H4 (cell line): ENCODE data around the gene GLCCI1. TPM values are rescaled to one million over a fixed set of nuclear protein-coding genes. Genes with fewer than 3 reads are reported as not detected.
"Not testable (repeated sequence)": the region's sequence is repeated elsewhere in the genome, so short reads cannot be mapped to it uniquely, and the experiment has no call there.

Experiments used
- DNase-seq: peaks from one replicate; pipeline ENCODE4 v3.0.0-alpha.2; 2015; ENCODE audit warnings: low spot score
- total RNA-seq: library from RNA; depleted of rRNA; stranded (reverse); fragments of >200 nt; shearing (Covaris generic); gene quantifications from 2 replicates; pipeline ENCODE4 v1.2.3, GENCODE V29; 2014

Gene GLCCI1
- total RNA-seq, 1 experiment from 2014 or later = 6.7 TPM

DNA sequence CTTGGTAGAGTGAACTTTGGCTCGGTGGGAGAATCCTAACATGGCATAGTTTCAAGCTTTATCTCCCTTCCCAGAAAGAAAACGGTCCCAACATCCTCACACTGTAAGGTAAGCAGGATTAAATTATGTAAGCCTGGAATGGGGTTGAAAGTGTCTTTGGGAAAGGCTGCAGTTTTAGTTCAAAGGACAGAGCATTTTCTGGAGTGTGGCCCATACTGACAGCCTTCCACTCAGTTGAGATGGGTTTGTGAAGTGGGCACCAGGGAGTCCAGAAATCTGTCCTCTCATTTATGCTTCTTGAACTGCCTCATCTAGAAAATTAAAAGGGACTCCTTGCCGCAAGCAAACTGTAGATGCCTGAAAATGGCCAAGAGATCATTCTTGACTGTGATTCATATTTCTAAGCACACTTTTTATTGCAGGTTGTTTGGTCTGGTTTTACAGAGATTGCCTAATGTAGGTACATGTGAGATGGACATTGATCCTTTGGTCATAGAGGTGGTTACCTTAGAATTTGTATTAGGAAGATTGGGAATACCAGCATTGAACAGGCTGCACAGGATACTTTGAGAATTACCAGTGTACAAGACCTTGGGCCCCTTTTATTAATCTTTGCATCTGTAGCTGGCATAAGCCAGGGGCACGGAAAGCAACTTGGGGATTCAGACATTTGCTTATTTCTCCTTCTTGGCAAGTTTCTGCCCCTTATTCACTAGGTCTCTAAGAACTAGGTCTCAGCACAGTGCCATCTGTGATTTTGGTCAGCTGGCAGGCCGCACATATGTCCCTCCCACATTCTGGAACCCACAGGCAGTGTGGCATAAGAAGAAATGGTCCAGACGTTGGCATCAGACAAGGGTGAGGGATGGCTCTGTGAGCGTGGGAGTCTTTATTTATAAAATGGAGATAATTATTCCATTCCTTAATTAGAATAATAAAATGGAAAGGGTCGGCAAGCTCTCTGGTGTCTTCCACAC, 125.9 kb downstream of the GLCCI1 start:
- no peak for DNase-seq

DNA sequence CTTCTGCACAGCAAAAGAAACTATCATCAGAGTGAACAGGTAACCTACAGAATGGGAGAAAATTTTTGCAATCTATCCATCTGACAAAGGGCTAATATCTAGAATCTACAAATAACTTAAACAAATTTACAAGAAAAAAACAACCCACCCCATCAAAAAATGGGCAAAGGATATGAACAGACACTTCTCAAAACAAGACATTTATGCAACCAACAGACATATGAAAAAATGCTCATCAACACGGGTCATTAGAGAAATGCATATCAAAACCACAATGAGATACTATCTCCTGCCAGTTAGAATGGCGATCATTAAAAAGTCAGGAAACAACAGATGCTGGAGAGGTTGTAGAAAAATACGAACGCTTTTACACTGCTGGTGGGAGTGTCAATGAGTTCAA, 132.7 kb downstream of the GLCCI1 start:
- not testable (repeated sequence) for DNase-seq

GRCh38 chr7:8103282-8103681, 134.7 kb downstream of the GLCCI1 start:
- DNase-seq = no peak

- no peak for DNase-seq
These were observed 137.0 kb downstream of the GLCCI1 start for GRCh38 chr7:8105449-8106095.

- DNase-seq = peak; percentile 69
These were observed 140.8 kb downstream of the GLCCI1 start for GRCh38 chr7:8109196-8110022.

GRCh38 chr7:8111282-8111960, 142.8 kb downstream of the GLCCI1 start:
- DNase-seq = no peak

DNA sequence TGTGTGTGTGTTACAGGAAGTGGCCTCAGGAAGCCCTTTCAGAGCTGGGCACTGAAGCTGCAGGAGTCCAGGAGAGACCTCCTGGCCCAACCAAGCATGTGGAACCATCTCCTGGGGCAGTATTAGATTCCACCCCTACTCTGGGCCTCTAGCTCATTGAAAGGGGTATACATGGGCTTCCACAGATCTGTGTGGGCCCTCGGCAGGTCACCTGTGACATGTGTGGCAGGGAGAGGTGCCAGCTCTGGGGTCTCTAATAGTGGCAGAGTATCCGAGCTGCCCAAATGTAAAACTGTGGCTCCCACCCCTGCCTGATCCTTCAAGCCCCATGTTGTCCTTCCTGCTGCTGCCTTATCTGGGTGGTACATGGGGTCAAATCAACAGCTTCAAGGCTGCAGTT, 144.1 kb downstream of the GLCCI1 start:
- DNase-seq = no peak

DNA sequence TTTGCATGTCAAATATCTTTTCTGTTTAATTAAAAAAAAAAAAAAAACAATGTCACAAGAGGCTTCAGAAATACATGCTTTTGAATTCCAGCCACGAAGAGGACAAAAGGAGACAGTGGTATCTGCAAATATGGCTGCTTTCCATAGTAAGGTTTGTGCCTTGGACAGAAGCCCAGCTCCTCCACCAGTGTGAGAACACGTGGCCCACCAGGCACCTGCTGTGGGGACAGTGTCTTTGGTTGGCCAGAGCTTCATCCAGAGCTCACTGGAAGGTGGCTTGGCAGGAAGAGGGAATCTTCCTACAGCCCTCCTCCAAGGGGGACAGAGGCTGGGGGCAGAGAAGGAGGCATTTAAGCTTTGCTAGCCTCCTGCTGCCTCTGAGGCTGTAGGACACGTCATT, 144.6 kb downstream of the GLCCI1 start:
- DNase-seq = no peak

- no peak for DNase-seq
These were observed 145.6 kb downstream of the GLCCI1 start for GRCh38 chr7:8114175-8114574.

GRCh38 chr7:8115547-8116402, 147.2 kb downstream of the GLCCI1 start:
- no peak for DNase-seq

- DNase-seq = no peak
These were observed 148.6 kb downstream of the GLCCI1 start for GRCh38 chr7:8117195-8117594.

DNA sequence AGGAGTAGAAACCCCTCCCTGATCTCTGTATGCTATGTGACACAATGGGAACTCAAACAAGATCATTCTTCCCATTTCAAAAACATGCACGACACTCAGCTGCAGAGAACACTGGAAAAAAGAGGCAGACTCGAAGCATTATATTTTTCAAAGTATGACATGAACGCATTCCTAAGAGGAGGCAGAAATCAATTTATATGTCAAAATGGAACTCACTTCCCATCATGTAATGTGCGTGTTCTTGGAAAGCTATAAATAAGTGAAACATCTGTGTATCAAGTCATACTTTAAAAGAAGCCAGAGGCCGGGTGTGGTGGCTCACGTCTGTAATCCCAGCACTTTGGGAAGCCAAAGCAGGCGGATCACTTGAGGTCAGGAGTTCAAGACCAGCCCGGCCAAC, 150.7 kb downstream of the GLCCI1 start:
- DNase-seq = no peak

- DNase-seq = no peak
These were observed 151.9 kb downstream of the GLCCI1 start for GRCh38 chr7:8120390-8121058.

DNA sequence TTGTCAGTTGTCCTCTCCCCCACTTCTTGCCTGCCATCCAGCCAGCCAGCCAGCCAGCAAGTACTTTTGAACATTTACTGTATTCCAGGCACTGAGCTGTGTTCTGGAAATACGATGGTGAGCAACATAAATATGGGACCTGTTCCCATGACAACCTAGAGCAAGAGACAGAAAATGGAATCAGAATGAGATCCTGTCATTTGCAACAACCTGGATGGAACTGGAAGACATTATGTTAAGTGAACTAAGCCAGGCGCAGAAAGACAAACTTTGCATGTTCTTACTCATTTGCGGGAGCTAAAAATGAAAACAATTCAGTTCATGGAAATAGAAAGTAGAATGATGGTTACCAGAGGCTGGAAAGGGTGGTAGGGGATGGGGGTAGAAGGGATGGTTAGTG, 152.6 kb downstream of the GLCCI1 start:
- no peak for DNase-seq

DNA sequence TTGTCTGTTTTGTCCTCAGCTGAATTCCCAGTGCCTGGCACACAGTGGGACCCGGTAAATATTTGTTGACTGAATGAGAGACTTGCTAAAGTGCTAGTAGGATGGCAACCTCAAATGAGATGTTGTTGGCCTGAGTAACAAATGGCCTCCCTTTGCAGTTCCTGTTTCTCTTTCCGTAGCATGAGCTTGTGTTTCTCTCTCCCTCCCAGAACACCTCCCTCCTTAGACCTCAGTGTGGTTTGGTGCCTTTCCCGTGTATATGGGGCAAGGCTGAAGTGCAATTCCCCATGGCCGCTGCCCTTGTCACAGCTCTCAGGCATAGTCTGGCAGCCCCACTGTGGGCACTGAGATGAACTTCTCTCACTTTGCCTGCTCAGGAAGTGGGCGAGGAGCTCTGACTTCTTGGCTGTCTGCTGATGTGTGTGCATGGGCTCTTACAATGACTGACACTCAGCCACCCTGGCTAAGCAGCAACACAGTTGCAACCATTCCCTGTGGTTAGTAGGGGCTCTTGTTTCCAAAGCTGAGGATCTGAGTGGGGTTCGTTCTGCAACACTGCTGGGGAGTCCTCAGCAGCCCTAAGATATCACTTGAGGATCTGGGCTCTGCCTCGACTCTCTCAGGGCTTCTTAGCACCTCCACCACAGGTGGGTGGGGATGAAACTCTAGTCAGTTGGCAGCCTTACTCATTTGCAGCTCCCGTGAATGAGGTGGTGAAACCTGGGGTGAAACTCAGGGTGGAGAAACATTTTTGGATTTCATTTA, 157.3 kb downstream of the GLCCI1 start:
- DNase-seq = no peak

DNA sequence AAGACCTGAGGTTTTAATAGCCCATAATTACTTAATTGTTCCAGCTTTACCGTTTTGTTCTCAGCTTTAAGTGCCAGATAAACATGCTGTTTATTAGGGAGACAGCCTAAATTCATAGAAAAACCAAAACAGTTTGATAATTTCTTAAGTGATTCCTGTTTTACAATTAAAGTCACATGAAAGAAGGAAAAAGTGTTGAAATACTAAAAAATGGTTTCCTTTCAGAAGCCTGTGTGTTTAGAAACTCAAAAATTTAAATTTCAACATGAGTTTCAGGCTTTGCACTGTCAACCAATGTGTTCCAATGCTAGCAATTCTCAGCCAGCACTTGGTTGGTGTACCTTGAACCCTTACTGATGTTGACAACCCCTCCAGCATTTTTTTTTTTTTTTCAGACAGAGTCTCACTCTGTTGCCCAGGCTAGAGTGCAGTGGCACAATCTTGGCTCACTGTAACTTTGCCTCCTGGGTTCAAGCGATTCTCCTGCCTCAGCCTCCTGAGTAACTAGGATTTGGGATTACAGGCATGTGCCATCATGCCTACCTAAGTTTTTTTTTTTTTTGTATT, 158.1 kb downstream of the GLCCI1 start:
- DNase-seq = no peak

- no peak for DNase-seq
These were observed 160.1 kb downstream of the GLCCI1 start for GRCh38 chr7:8128449-8129317.

DNA sequence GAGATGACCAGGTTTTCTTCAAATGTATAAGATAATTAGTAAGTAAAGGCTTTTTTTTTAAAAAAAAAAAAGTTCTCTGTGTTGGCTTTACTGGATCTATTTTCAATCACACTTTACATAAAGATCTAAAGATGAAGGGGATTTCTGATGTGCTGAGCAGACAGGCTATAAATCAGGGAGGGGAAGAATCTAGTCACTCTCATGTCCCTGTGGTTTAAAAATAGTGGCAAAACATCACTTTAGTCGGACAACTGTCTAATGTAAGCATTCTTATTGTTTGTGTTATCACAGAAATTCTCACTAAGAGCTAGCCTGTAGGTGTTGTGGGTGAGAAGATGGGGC, 160.7 kb downstream of the GLCCI1 start:
- DNase-seq = no peak
